Mesenchymal stem cell (in vitro differentiated cells and primary cell): Measurements from ENCODE around the gene CYP24A1.

Source experiments
- DNase-seq: peaks from one replicate; pipeline ENCODE4 v3.0.0-alpha.2; 2013
- H2AFZ ChIP-seq: one replicate; pipeline ENCODE4 v1.6.1; 2013; ENCODE audit warnings: low read depth, mild to moderate bottlenecking, control low read depth, inconsistent platforms, low read length, moderate library complexity
- H2AK5ac ChIP-seq: 2 replicates; pipeline ENCODE4 v1.6.1; 2013; ENCODE audit warnings: low read length, moderate library complexity, mild to moderate bottlenecking, inconsistent platforms; ENCODE audit not compliant: severe bottlenecking
- H2BK120ac ChIP-seq: one replicate; pipeline ENCODE4 v1.6.1; 2013; ENCODE audit warnings: low read depth, mild to moderate bottlenecking, inconsistent platforms, low read length, moderate library complexity
- H2BK12ac ChIP-seq, 2 experiments: one replicate each; pipeline ENCODE4 v1.6.1; 2013; ENCODE audit warnings: inconsistent platforms in 2 of 2, low read length in 2 of 2, mild to moderate bottlenecking in 2 of 2, moderate library complexity in 2 of 2, control low read depth in 1 of 2
- H2BK15ac ChIP-seq: one replicate; pipeline ENCODE4 v1.6.1; 2013; ENCODE audit warnings: mild to moderate bottlenecking, low read depth, inconsistent platforms; ENCODE audit not compliant: poor library complexity, severe bottlenecking
- H2BK5ac ChIP-seq: 2 replicates; pipeline ENCODE4 v1.6.1; 2013; ENCODE audit warnings: low read depth, mild to moderate bottlenecking, low read length, control low read depth, inconsistent platforms; ENCODE audit not compliant: poor library complexity, severe bottlenecking
- H3K14ac ChIP-seq, 2 experiments: one replicate each; pipeline ENCODE4 v1.6.1; 2013; ENCODE audit warnings: inconsistent platforms in 2 of 2, low read length in 2 of 2, control low read depth in 1 of 2, mild to moderate bottlenecking in 1 of 2, moderate library complexity in 1 of 2
- H3K18ac ChIP-seq, 2 experiments: one replicate each; pipeline ENCODE4 v1.6.1; 2013; ENCODE audit warnings: inconsistent platforms in 2 of 2, low read length in 2 of 2, control low read depth in 1 of 2, low read depth in 1 of 2, mild to moderate bottlenecking in 1 of 2
- H3K23ac ChIP-seq, 2 experiments: one replicate each; pipeline ENCODE4 v1.6.1; 2013; ENCODE audit warnings: inconsistent platforms in 2 of 2, low read length in 2 of 2, mild to moderate bottlenecking in 2 of 2, moderate library complexity in 2 of 2, control low read depth in 1 of 2
- H3K27ac ChIP-seq: 2 replicates; pipeline ENCODE4 v1.5.1; 2013; ENCODE audit warnings: mild to moderate bottlenecking, moderate library complexity, low read length, control low read depth, inconsistent platforms; ENCODE audit not compliant: poor library complexity, severe bottlenecking
- H3K27me3 ChIP-seq, 2 experiments: 2 replicates each; pipeline versions ENCODE4 v1.6.1 to v1.7.0; 2013; ENCODE audit warnings: low read length in 2 of 2, mild to moderate bottlenecking in 2 of 2, moderate library complexity in 2 of 2, control low read depth in 1 of 2, inconsistent platforms in 1 of 2; ENCODE audit not compliant: control insufficient read depth in 1 of 2, insufficient read depth in 1 of 2
- H3K36me3 ChIP-seq, 2 experiments: 2 replicates each; pipeline versions ENCODE4 v1.6.1 to v1.7.0; 2013; ENCODE audit warnings: low read length in 2 of 2, control low read depth in 1 of 2, inconsistent platforms in 1 of 2, low read depth in 1 of 2, mild to moderate bottlenecking in 1 of 2; ENCODE audit not compliant: insufficient read depth in 2 of 2, control insufficient read depth in 1 of 2
- H3K4ac ChIP-seq, 2 experiments: one replicate each; pipeline ENCODE4 v1.6.1; 2013; ENCODE audit warnings: inconsistent platforms in 2 of 2, low read length in 2 of 2, mild to moderate bottlenecking in 2 of 2, moderate library complexity in 2 of 2, control low read depth in 1 of 2, low read depth in 1 of 2
- H3K4me1 ChIP-seq: 2 replicates; pipeline ENCODE4 v1.6.1; 2013; ENCODE audit warnings: low read depth, low read length, control low read depth; ENCODE audit not compliant: control insufficient read depth, insufficient read depth
- H3K4me2 ChIP-seq: 2 replicates; pipeline ENCODE4 v1.6.1; 2013; ENCODE audit warnings: low read length, mild to moderate bottlenecking, inconsistent platforms; ENCODE audit not compliant: poor library complexity, severe bottlenecking
- H3K4me3 ChIP-seq, 2 experiments: 2 replicates each; pipeline versions ENCODE4 v1.5.1 to v1.7.0; 2013; ENCODE audit warnings: low read length in 2 of 2, mild to moderate bottlenecking in 2 of 2, control low read depth in 1 of 2, low read depth in 1 of 2; ENCODE audit not compliant: insufficient read depth in 1 of 2
- H3K79me1 ChIP-seq: replicated peaks from 2 replicates; pipeline ENCODE4 v1.6.1; 2013; ENCODE audit warnings: mild to moderate bottlenecking, control low read depth, low read length, inconsistent platforms; ENCODE audit not compliant: poor library complexity, severe bottlenecking
- H3K9ac ChIP-seq: 2 replicates; pipeline ENCODE4 v1.7.0; 2013; ENCODE audit warnings: mild to moderate bottlenecking, low read length, moderate library complexity
- H3K9me3 ChIP-seq: 2 replicates; pipeline ENCODE4 v1.7.0; 2013; ENCODE audit warnings: mild to moderate bottlenecking, low read length; ENCODE audit not compliant: control insufficient read depth
- H4K8ac ChIP-seq: one replicate; pipeline ENCODE4 v1.6.1; 2013; ENCODE audit warnings: inconsistent platforms, mild to moderate bottlenecking, low read length, moderate library complexity
- H4K91ac ChIP-seq: one replicate; pipeline ENCODE4 v1.6.1; 2013; ENCODE audit warnings: mild to moderate bottlenecking, low read length, inconsistent platforms
- WGBS: methylation state at CpG from one replicate; pipeline ENCODE4 v1.1.7; 2013; ENCODE audit warnings: mixed read lengths; 5-methylcytosine and 5-hydroxymethylcytosine counted together

The CYP24A1 gene

GRCh38 chr20:54122681-54123586, 50.9 kb downstream of the CYP24A1 start:
- H3K9me3 ChIP-seq, result no peaks in the 10 kb centered on the region
- H3K4me1 ChIP-seq, result peaks cover 8% of the 10 kb centered on the region
- H3K27ac ChIP-seq, result peak overlapping the region; percentile 67
- H3K79me1 ChIP-seq, result no peaks in the 10 kb centered on the region
- 80% methylated on average over 9 of the region's 10 CpGs for WGBS
- H3K4me2 ChIP-seq, result no peak overlapping the region
- no peak overlapping the region for H4K91ac ChIP-seq
- H3K23ac ChIP-seq, result no peak overlapping the region
- no peak overlapping the region for H2BK12ac ChIP-seq
- peak overlapping the region; percentile 27 for H3K9ac ChIP-seq
- no peak overlapping the region for H3K4ac ChIP-seq
- H2BK5ac ChIP-seq, result no peak overlapping the region
- H3K27me3 ChIP-seq, result no peaks in the 10 kb centered on the region
- H3K36me3 ChIP-seq, result no peaks in the 10 kb centered on the region
- DNase-seq, result no peak
- no peak overlapping the region for H3K14ac ChIP-seq
- H3K4me3 ChIP-seq, result no peak overlapping the region
- no peak overlapping the region for H2BK120ac ChIP-seq
- no peak overlapping the region for H2BK15ac ChIP-seq
- H4K8ac ChIP-seq, result no peak overlapping the region
- no peak overlapping the region for H2AFZ ChIP-seq
- H3K18ac ChIP-seq, result no peak overlapping the region
- peak overlapping the region; percentile 68 for H2AK5ac ChIP-seq

GRCh38 chr20:54122189-54122588, 51.6 kb downstream of the CYP24A1 start:
- peak; percentile 51 for DNase-seq
- no peak overlapping the region for H2BK120ac ChIP-seq
- peak overlapping the region; percentile 27 for H3K9ac ChIP-seq
- H3K79me1 ChIP-seq, result no peaks in the 10 kb centered on the region
- H3K18ac ChIP-seq, result no peak overlapping the region
- no peak overlapping the region for H2BK5ac ChIP-seq
- H3K27me3 ChIP-seq, result no peaks in the 10 kb centered on the region
- no peak overlapping the region for H4K8ac ChIP-seq
- no peaks in the 10 kb centered on the region for H3K9me3 ChIP-seq
- no peak overlapping the region for H3K23ac ChIP-seq
- peak overlapping the region; percentile 31 for H3K27ac ChIP-seq
- H2AK5ac ChIP-seq, result no peak overlapping the region
- peaks cover 8% of the 10 kb centered on the region for H3K4me1 ChIP-seq
- H2AFZ ChIP-seq, result no peak overlapping the region
- no peak overlapping the region for H3K4me2 ChIP-seq
- H2BK12ac ChIP-seq, result no peak overlapping the region
- no peaks in the 10 kb centered on the region for H3K36me3 ChIP-seq
- no peak overlapping the region for H3K14ac ChIP-seq
- no peak overlapping the region for H3K4me3 ChIP-seq
- H4K91ac ChIP-seq, result no peak overlapping the region
- no peak overlapping the region for H3K4ac ChIP-seq
- 82% methylated on average over 1 of the region's 1 CpG for WGBS
- no peak overlapping the region for H2BK15ac ChIP-seq

- Histone ChIP-seq H3K18ac (no peak overlapping the region), H4K8ac (no peak overlapping the region), H3K14ac (no peak overlapping the region), H2AK5ac (no peak overlapping the region), H2BK120ac (no peak overlapping the region), H4K91ac (no peak overlapping the region), H3K36me3 (no peaks in the 10 kb centered on the region), H2BK15ac (no peak overlapping the region), H3K4me3 (no peak overlapping the region), H3K79me1 (no peaks in the 10 kb centered on the region), H2BK5ac (no peak overlapping the region), H3K4me2 (no peak overlapping the region), H3K4me1 (peaks cover 12% of the 10 kb centered on the region), H3K27me3 (no peaks in the 10 kb centered on the region), H2AFZ (no peak overlapping the region), H3K4ac (no peak overlapping the region), H3K9me3 (no peaks in the 10 kb centered on the region), H3K27ac (no peak overlapping the region), H3K23ac (no peak overlapping the region), H2BK12ac (no peak overlapping the region), H3K9ac (no peak overlapping the region)
- DNase-seq, result no peak
- 58% methylated on average over 2 of the region's 2 CpGs for WGBS
Measured at GRCh38 chr20:54119744-54120143, 54.0 kb downstream of the CYP24A1 start.

- H2BK15ac ChIP-seq, result no peak overlapping the region
- peaks cover 8% of the 10 kb centered on the region for H3K4me1 ChIP-seq
- H2AK5ac ChIP-seq, result no peak overlapping the region
- 98% methylated on average over 6 of the region's 9 CpGs for WGBS
- H3K14ac ChIP-seq, result no peak overlapping the region
- H3K18ac ChIP-seq, result no peak overlapping the region
- no peaks in the 10 kb centered on the region for H3K27me3 ChIP-seq
- no peak overlapping the region for H3K9ac ChIP-seq
- no peak overlapping the region for H3K4ac ChIP-seq
- no peaks in the 10 kb centered on the region for H3K9me3 ChIP-seq
- H4K91ac ChIP-seq, result no peak overlapping the region
- no peak overlapping the region for H3K4me2 ChIP-seq
- H2AFZ ChIP-seq, result no peak overlapping the region
- H3K79me1 ChIP-seq, result no peaks in the 10 kb centered on the region
- H2BK12ac ChIP-seq, result no peak overlapping the region
- H2BK120ac ChIP-seq, result no peak overlapping the region
- no peak overlapping the region for H3K4me3 ChIP-seq
- no peak for DNase-seq
- no peak overlapping the region for H4K8ac ChIP-seq
- H3K27ac ChIP-seq, result no peak overlapping the region
- no peak overlapping the region for H2BK5ac ChIP-seq
- H3K23ac ChIP-seq, result no peak overlapping the region
- no peaks in the 10 kb centered on the region for H3K36me3 ChIP-seq
Measured at GRCh38 chr20:54118220-54119001, 55.4 kb downstream of the CYP24A1 start.
